GM19035 (cell line): Measurements from ENCODE around the gene GPX4.

Experiments
- ATAC-seq: cut with Tn5 transposase; IDR thresholded peaks from one replicate; pipeline ENCODE4 v1.9.1; 2021; ENCODE audit not compliant: unreplicated experiment

The GPX4 gene

DNA sequence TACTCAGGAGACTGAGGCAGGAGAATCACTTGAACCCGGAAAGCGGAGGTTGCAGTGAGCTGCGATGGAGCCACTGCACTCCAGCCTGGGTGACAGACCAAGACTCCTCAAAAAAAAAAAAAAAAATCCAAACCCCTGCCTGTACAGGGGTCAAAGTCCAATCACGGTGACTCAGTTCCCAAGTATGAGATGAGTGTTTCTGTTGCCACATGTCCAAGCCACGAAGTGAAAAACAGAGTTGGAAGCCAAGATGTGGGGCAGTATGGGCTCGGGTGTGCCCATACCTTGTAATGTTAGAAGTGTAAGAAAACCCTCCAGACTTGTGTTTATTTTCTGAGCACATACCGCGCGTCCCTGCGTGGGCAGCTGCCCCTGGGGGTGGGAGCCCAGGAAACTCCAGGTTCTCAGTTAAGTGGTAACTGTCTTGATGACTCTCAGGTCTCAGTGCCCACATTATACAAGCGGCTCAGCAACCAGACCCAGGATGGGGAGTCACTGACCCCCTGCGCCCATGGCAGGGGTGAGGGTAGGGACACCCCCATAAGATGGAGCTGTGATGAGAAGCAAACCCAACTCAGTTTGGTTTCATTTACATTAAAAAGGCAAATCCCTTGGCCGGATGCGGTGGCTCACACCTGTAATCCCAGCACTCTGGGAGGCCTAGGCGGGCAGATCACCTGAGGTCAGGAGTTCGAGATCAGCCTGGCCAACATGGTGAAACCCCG, 1.2 kb upstream of the GPX4 start:
- no peak for ATAC-seq

DNA sequence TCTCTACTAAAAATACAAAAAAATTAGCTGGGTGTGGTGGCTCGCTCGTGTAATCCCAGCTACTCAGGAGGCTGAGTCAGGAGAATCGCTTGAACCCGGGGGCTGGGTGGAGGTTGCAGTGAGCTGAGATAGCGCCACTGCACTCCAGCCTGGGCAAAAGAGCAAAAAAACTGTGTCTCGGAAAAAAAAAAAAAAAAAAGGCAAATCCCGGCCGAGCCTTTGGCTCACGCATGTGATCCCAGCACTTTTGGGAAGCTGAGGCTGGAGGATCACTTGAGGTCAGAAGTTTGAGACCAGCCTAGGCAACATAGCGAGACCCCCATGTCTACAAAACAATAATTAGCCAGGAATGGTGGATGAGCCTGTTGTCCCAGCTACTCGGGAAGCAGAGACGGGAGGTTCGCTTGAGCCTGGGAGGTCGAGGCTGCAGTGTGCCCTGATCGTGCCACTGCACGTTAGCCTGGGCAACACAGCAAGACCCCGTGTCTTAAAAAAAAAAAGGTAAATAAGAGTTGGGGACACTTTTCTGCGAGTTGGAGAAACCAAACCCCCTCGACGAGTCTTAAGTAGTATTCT, 574 bp upstream of the GPX4 start:
- no peak for ATAC-seq

GRCh38 chr19:1104311-1105007, 665 bp downstream of the GPX4 start:
- ATAC-seq = peak; percentile 33

DNA sequence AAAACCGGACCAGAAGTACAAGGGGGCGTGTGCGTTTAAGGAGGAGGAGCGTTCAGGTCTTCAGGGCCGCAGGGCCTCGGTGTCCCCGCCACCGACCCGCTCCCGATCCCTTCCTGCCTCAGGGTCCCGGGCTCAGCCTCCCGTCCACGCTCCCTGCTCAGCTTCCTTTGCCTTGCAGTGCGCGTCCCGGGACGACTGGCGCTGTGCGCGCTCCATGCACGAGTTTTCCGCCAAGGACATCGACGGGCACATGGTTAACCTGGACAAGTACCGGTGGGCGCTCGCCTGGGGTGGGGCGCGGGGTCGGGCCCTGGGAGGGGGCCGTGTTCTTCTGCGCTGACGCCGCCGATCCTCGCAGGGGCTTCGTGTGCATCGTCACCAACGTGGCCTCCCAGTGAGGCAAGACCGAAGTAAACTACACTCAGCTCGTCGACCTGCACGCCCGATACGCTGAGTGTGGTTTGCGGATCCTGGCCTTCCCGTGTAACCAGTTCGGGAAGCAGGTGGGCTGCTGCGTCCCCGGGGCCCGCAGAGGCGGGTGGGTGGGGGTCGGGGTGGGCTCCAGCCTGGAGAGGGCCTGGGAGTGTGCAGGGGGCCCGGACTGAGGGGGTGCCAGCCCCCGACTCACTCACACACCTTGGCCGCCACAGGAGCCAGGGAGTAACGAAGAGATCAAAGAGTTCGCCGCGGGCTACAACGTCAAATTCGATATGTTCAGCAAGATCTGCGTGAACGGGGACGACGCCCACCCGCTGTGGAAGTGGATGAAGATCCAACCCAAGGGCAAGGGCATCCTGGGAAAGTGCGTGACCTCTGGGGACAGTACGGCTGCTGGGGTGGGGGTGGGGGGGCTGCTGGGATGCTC, 1.4 kb downstream of the GPX4 start:
- no peak for ATAC-seq

DNA sequence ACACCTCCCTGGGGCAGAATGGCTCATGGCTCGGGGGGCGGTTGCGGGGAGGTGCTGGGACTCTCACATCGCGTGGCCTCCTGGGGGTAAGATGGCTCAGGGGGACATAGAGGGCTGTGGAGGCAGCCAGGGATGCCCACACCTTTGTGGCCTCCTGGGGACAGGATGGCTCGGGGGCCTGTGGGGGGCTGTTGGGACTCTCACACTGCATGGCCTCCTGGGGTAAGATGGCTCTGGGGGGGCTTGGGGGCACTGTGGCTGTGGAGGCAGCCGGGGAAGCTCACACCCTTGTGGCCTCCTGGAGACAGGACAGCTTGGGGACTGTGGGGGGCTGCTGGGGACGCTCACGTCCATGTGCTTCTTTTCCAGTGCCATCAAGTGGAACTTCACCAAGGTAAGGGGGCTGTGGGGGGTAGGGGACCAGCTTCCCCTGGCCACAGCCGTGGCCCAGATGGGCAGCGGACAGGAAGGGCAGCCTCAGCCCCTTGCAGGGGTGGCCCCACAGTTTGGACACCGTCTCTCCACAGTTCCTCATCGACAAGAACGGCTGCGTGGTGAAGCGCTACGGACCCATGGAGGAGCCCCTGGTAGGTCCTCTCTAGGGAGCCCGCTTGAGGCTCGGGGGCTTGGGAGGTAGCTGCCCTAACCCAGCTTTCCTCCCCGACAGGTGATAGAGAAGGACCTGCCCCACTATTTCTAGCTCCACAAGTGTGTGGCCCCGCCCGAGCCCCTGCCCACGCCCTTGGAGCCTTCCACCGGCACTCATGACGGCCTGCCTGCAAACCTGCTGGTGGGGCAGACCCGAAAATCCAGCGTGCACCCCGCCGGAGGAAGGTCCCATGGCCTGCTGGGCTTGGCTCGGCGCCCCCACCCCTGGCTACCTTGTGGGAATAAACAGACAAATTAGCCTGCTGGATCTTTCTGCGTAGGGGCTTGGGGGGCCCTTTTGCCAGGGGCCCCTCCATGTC, 2.4 kb downstream of the GPX4 start:
- no peak for ATAC-seq

DNA sequence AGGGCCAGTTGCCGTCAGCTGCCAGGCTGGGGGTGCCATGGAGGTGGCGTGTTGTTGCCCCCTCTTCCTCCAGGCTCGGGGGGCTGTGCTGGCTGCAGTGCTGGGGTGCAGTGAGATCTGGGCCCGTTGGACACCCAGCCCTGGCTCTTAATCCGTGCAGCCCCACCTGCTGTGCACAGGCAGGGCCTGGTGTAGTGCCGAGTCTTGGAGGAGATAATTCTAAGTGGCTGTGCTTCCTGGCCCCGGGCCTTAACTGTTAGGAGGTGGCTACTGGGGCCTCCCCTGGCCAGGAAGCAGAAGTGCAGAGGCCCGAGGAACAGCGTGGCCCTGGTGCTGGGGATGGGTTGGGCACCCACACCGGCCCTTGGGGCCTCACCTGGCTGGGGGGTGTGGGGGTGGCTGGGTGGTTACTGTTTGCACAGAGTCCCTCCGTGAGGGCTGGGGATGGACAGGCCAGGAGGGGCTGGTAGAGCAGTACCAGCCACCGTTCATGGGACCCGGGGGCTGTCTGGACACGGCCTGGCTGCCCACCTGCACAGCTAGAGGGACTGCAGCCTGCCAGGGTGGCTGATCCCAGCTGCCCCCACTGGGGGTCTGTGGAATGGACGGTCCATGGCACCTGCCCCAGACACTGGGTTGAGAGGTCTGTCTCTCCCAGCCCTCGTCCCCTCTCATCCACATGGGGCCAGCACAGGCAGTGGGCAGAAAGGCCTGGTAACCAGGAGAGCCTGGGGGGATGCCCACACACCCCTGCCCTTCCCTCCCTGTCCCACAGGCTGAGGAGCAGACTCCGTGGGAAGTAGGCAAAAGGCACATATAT, 3.3 kb downstream of the GPX4 start:
- ATAC-seq = no peak

DNA sequence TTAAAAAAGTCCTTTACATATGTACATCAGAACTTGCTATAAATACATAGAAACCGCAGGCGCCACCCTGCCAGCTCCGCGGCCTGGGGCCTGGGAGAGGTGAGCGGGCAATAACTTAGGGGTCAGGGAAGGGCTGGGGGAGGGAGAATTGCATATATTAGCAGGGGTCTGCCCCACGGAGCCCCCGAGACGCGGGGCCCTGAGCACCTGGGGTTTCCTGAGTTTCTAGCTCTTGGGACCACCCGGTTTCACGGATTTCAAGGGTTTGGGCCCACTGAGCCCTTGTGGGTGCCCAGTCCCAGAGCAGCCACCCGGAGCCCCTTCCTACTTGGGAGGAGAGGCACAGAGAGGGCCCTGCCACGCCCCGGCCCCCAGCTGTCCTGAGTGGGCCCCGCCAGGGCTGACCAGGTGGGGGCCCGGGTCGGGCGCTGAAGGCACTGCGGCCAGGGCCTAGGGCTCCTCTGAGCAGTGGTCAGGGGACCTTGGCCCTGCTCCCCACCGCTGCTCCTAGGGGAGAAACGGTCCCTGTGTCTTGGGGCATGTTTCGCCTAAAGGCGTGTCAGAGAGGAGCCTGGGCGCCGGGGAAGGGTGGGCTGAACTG, 4.0 kb downstream of the GPX4 start:
- ATAC-seq = no peak

DNA sequence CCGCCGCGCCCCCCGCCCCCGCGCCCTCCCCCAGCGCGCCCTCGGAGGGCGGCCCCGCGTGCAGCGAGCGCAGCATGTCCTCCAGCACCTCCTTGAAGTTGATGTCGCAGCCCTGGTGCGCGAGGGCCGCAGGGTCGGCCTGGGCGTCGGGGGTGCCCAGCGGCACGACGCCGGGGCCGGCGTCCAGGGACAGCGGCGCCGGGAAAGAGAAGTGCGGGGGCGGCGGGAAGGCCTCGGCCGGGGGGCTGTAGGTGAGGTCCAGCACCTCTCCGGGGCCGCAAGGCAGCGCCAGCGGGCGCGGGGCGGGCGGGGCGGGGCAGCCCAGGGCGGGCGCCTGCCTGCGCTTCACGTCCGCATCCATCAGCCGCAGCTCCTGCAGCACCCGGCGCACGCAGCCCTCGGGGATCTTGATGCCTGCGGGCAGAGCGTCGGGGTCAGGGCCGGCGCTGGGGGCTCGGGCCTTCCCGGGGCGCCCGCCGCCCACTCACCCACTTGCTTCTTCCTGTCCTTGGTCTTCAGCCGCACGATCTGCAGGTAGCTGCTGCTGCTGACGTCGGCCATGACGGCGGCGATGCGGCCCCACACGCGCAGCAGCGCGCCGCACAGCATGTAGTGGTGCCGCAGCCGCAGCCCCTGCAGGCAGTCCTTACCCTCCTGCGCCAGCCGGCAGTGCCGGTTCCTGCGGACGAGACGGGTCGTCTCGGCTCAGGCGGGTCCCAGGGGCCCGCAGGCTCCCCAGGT, 4.7 kb downstream of the GPX4 start:
- no peak for ATAC-seq

DNA sequence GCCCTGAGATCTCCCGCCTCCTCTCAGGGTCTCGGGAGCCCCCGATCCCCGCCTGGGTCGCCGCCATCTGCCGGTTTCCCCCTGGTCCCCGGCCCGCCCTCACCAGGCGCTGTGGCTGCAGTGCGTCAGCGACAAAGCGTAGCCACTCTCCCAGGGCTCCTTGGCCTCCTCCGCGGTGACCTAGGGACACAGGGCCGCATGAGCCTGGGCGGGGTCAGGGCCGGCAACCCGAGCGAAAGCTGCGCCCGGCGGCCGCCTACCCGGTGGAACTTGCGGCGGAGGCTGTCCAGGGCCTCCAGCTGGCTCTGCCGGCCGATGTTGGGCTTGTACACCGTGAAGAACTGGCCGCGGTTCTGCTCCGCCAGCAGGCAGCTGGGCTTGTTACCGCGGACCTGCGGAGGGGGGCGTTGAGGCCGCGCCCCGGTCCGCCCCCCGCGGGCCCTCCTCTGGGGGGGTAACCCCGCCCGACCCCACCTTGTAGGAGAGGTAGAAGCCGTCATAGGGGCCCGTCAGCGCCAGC, 5.3 kb downstream of the GPX4 start:
- no peak for ATAC-seq

DNA sequence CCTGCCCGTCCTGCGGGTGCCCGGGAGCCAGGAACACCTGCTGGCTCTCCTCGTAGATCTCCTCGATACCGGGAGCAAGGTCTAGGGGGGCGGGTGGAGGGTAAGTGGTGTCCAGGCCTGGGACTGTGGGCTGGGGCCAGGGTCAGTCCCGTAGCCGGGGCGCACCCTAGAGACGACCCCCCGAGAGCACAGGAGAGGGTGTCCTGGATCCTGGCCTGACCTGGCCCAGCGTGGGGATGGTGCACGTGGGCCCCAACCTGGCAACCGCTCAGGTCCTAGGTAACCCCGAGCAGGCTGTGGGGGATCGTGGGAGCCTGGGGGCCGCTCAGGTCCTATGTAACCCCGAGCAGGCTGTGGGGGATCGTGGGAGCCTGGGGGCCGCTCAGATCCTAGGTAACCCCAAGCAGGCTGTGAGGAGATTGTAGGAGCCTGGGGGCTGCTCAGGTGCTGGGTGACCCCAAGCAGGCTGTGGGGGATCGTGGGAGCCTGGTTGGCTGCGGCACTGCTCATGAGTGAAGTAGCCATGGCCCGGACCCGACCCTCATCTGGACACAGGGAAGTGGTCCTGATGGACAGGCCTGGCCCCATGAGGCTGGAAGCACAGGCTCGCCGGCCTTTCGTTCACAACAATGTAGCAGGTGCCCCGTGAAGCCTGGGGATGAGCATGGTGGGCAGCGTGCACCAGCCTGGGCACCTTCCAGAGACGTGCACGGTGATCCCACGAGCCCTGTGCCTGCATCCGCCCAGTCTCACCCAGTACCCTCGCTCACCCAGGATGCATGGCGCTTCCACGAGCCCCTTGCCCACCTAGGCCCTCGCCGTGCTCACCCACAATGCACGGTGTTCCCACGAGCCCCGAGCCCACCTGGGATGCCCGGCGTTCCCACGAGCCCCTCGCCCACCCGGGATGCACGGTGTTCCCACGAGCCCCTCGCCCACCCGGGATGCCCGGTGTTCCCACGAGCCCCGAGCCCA, 6.2 kb downstream of the GPX4 start:
- ATAC-seq = no peak

DNA sequence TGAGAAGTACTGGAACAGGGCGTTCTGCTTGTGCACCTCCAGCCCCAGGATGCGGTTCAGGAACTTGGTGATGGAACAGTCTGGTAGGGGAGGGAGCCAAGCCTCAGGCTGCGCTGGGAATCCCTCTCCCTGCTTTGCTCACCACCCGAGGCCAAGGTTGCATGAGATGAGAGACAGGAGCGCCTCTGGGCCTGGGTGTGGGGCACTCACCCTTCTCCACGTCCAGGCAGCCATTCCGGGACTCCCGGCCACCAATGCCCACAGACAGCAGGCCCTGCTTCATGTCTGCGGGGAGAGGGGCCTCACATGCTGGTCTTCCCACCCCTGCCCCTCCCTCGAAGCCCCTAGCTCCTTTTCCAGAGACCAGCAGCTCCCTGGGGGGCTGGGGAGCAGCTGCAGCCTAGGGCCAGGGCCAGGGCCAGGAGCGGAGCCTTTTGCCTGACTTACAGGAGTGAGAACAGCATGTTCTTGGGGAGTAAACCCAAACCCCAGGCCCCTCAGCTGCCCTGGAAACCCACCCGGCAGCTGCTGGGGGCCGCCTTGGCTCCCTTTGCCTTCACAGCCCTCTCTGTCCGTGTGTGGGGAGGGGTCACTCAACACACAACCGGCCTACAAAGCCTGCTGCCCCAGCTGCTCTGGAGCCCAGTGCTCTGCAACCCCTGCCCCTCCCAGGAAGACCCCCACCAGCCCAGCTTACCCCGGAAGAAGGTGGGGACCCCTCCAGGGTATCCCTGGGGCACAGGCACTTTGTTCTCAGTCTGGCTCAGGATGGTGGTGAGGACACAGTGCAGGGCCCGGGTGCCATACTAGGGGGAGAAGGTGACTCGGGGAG, 7.2 kb downstream of the GPX4 start:
- ATAC-seq = no peak

- no peak for ATAC-seq
Measured at GRCh38 chr19:1111641-1112267, 8.0 kb downstream of the GPX4 start.

- ATAC-seq = no peak
Measured at GRCh38 chr19:1112268-1113029, 8.7 kb downstream of the GPX4 start.

GRCh38 chr19:1113030-1113985, 9.5 kb downstream of the GPX4 start:
- no peak for ATAC-seq
